Measurements from ENCODE around the gene FREM1.

DNA sequence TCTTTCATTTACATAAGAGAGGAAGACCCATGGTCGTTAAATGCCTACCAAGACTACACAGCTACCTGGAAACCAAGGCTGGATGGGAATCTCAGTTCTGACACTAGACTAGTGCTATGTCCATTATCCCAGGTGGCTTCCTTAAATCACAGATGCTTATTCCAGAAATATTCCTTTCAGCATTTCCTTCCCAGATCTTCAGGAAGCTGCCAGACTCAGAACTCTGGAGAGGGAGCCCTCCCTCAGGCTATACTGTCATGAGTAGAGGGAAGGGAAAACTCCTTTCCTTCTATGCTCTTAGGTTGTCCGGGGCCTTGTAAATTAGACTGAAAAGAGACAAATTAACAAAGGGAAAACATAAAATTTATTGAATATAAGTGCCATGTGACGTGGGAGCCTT lies 20.8 kb downstream of the FREM1 start:
- TF ChIP-seq, protein P1, sequence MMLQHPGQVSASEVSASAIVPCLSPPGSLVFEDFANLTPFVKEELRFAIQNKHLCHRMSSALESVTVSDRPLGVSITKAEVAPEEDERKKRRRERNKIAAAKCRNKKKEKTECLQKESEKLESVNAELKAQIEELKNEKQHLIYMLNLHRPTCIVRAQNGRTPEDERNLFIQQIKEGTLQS (IDR thresholded peaks at IDR 0.05; ENCODE audit: borderline replicate concordance, extremely low read depth, low read depth, low read length), result no peak
- no peak for TF ChIP-seq CHD2 (IDR thresholded peaks at IDR 0.05; ENCODE audit: borderline replicate concordance, low read depth, low read length)
- TF ChIP-seq CBX5 (IDR thresholded peaks at IDR 0.05; ENCODE audit: low read depth), result no peak
- TF ChIP-seq CBX3 (IDR thresholded peaks at IDR 0.05; ENCODE audit: borderline replicate concordance, low read depth), result no peak
- TF ChIP-seq CHD1 (IDR thresholded peaks at IDR 0.05; ENCODE audit: low read depth, low read length), result no peak
- TF ChIP-seq POLR2AphosphoS5 (IDR thresholded peaks at IDR 0.05; ENCODE audit: low read length), result no peak
- TF ChIP-seq SMAD1 (IDR thresholded peaks at IDR 0.05; ENCODE audit: low read depth, partially characterized antibody), result no peak
